WTC11 (cell line): ENCODE results near the gene SREBF2. TPM values are rescaled to one million over a fixed set of nuclear protein-coding genes. Genes with fewer than 3 reads are reported as not detected.

Experiments
- ATAC-seq: fragments of 200-7000 bp; cut with Tn5 transposase; 2 replicates; pipeline ENCODE4 v1.10.0; 2021; ENCODE audit warnings: mild to moderate bottlenecking, moderate library complexity
- CTCF ChIA-PET: fragments of 300-600 bp; sonication (Branson Sonifier 250); formaldehyde crosslinking; loops from one replicate; lab custom pipeline; 2021; ENCODE audit warnings: antibody characterized with exemption; lab: Charles Lee
- POLR2A ChIA-PET: fragments of 350-600 bp; sonication (Branson Sonifier 250); formaldehyde crosslinking; loops from one replicate; lab custom pipeline; 2021; ENCODE audit warnings: antibody characterized with exemption; lab: Charles Lee
- DNase-seq: peaks from one replicate; pipeline ENCODE4 v3.0.0; 2021; ENCODE audit warnings: low spot score
- H3K27ac Mint-ChIP-seq: 2 replicates; pipeline ENCODE4 v1.8.0; 2021; ENCODE audit warnings: mixed read lengths
- H3K27me3 Mint-ChIP-seq: 2 replicates; pipeline ENCODE4 v1.8.0; 2021; ENCODE audit warnings: low read depth, mild to moderate bottlenecking, moderate library complexity, mixed read lengths
- H3K36me3 Mint-ChIP-seq: 2 replicates; pipeline ENCODE4 v1.8.0; 2021; ENCODE audit warnings: mixed read lengths
- H3K4me1 Mint-ChIP-seq: 2 replicates; pipeline ENCODE4 v1.8.0; 2022; ENCODE audit warnings: mixed read lengths
- H3K4me3 Mint-ChIP-seq: 2 replicates; pipeline ENCODE4 v1.8.0; 2021; ENCODE audit warnings: mild to moderate bottlenecking, moderate library complexity, mixed read lengths
- H3K9me3 Mint-ChIP-seq: 2 replicates; pipeline ENCODE4 v1.8.0; 2021; ENCODE audit warnings: mixed read lengths
- AR ChIP-seq: fragments of 250-450 bp; sonication (Bioruptor Pico); IDR thresholded peaks from 2 replicates; pipeline ENCODE4 v1.9.0; 2021; ENCODE audit warnings: mild to moderate bottlenecking
- ATF2 ChIP-seq: sonication (generic); formaldehyde crosslinking; IDR thresholded peaks from 2 replicates; pipeline ENCODE4 v1.8.1; 2022; ENCODE audit warnings: low read depth, missing genetic modification reagents, borderline replicate concordance
- ATF6 ChIP-seq: sonication (generic); formaldehyde crosslinking; IDR thresholded peaks from 2 replicates; pipeline ENCODE4 v1.8.1; 2023; ENCODE audit warnings: mild to moderate bottlenecking, missing genetic modification reagents
- CBFB ChIP-seq: sonication (generic); formaldehyde crosslinking; IDR thresholded peaks from 2 replicates; pipeline ENCODE4 v1.8.1; 2022; ENCODE audit warnings: mild to moderate bottlenecking, low read depth, missing genetic modification reagents
- CTCF ChIP-seq: fragments of 200-600 bp; IDR thresholded peaks from 2 replicates; pipeline ENCODE4 v1.8.0; 2022; ENCODE audit warnings: antibody characterized with exemption
- E2F4 ChIP-seq: sonication (generic); formaldehyde crosslinking; IDR thresholded peaks from 2 replicates; pipeline ENCODE4 v1.8.1; 2022; ENCODE audit warnings: low read depth, mild to moderate bottlenecking, moderate library complexity, missing genetic modification reagents, borderline replicate concordance
- ELF4 ChIP-seq: sonication (generic); formaldehyde crosslinking; IDR thresholded peaks from 2 replicates; pipeline ENCODE4 v1.8.1; 2022; ENCODE audit warnings: low read depth, mild to moderate bottlenecking, moderate library complexity, missing genetic modification reagents
- FOXJ3 ChIP-seq: sonication (generic); formaldehyde crosslinking; IDR thresholded peaks from 2 replicates; pipeline ENCODE4 v1.9.0; 2021; ENCODE audit warnings: missing genetic modification reagents, mild to moderate bottlenecking, borderline replicate concordance
- FOXP1 ChIP-seq: sonication (generic); formaldehyde crosslinking; IDR thresholded peaks from 2 replicates; pipeline ENCODE4 v1.8.0; 2022; ENCODE audit warnings: missing genetic modification reagents, mild to moderate bottlenecking, moderate library complexity, borderline replicate concordance
- FOXP4 ChIP-seq: sonication (generic); formaldehyde crosslinking; IDR thresholded peaks from 2 replicates; pipeline ENCODE4 v1.8.0; 2022; ENCODE audit warnings: mild to moderate bottlenecking, missing genetic modification reagents
- JAZF1 ChIP-seq: fragments of 250-450 bp; sonication (Bioruptor Pico); IDR thresholded peaks from 2 replicates; pipeline ENCODE4 v1.9.0; 2021; ENCODE audit warnings: moderate library complexity, mild to moderate bottlenecking, inconsistent platforms
- MXD4 ChIP-seq: fragments of 250-450 bp; sonication (Bioruptor Pico); IDR thresholded peaks from 2 replicates; pipeline ENCODE4 v1.8.0; 2021; ENCODE audit warnings: mild to moderate bottlenecking, moderate library complexity, borderline replicate concordance
- PRRX2 ChIP-seq: fragments of 250-450 bp; sonication (Bioruptor Pico); IDR thresholded peaks from 2 replicates; pipeline ENCODE4 v1.8.0; 2021; ENCODE audit warnings: mild to moderate bottlenecking
- RORB ChIP-seq: fragments of 250-450 bp; sonication (Bioruptor Pico); IDR thresholded peaks from 2 replicates; pipeline ENCODE4 v1.9.0; 2021; ENCODE audit warnings: mild to moderate bottlenecking
- ZBTB43 ChIP-seq: sonication (generic); formaldehyde crosslinking; IDR thresholded peaks from 2 replicates; pipeline ENCODE4 v1.8.1; 2023; ENCODE audit warnings: mild to moderate bottlenecking, missing genetic modification reagents
- ZMAT4 ChIP-seq: fragments of 250-450 bp; sonication (Bioruptor Pico); IDR thresholded peaks from 2 replicates; pipeline ENCODE4 v1.9.0; 2021; ENCODE audit warnings: mild to moderate bottlenecking
- ZNF121 ChIP-seq: sonication (generic); formaldehyde crosslinking; IDR thresholded peaks from 2 replicates; pipeline ENCODE4 v1.8.0; 2023; ENCODE audit warnings: missing genetic modification reagents
- ZNF138 ChIP-seq: sonication (generic); formaldehyde crosslinking; conservative IDR thresholded peaks from 2 replicates; pipeline ENCODE4 v1.8.1; 2022; ENCODE audit warnings: mild to moderate bottlenecking, moderate library complexity, missing genetic modification reagents
- ZNF219 ChIP-seq: sonication (generic); formaldehyde crosslinking; IDR thresholded peaks from 2 replicates; pipeline ENCODE4 v1.8.0; 2023; ENCODE audit warnings: missing genetic modification reagents, mild to moderate bottlenecking, borderline replicate concordance
- ZNF396 ChIP-seq: fragments of 250-450 bp; sonication (Bioruptor Pico); IDR thresholded peaks from 2 replicates; pipeline ENCODE4 v1.8.0; 2021; ENCODE audit warnings: mild to moderate bottlenecking, moderate library complexity, borderline replicate concordance
- total RNA-seq: library from RNA; stranded (reverse); gene quantifications from 3 replicates; pipeline ENCODE4 v1.2.3, GENCODE V29; 2021

The SREBF2 gene
- total RNA-seq, 1 experiment from 2014 or later: 151 TPM

- ChIA-PET POLR2A (interaction anchor here (0.6 to 1.2 kb wide), 5 partner anchors 15 to 250 kb away, joined by 3 to 6 read pairs (median 3); no protein-coding TSS in a partner anchor), CTCF (interaction anchor here (0.7 to 2.8 kb wide), 20 partner anchors 10 to 496 kb away, joined by 3 to 35 read pairs (median 8); partner anchors contain the start of genes NDUFA6, SREBF2 and TNFRSF13C)
- no peak for TF ChIP-seq ELF4
- TF ChIP-seq FOXP4 (CRISPR knock-in tag): no peak
- TF ChIP-seq ZNF121 (CRISPR knock-in tag): peak; percentile 87; the same call in 1 of the 2 replicates
- no peak for TF ChIP-seq ZNF138 (CRISPR knock-in tag)
- TF ChIP-seq ZMAT4 (CRISPR knock-in tag): no peak
- no peak for TF ChIP-seq PRRX2 (CRISPR knock-in tag)
- no peak for TF ChIP-seq FOXP1 (CRISPR knock-in tag)
- no peak for TF ChIP-seq RORB (CRISPR knock-in tag)
- Mint-ChIP-seq H3K9me3 (no peaks in the 10 kb centered on the region), H3K27me3 (peaks cover 4% of the 10 kb centered on the region; the same call in 1 of the 2 replicates), H3K27ac (no peak overlapping the region), H3K4me3 (peak overlapping the region; percentile 73), H3K4me1 (peaks cover 47% of the 10 kb centered on the region), H3K36me3 (peaks cover 28% of the 10 kb centered on the region)
- ATAC-seq (no peak), DNase-seq (no peak)
Measured at GRCh38 chr22:41947424-41948080, 114.6 kb downstream of the SREBF2 start.

- Mint-ChIP-seq H3K27me3 (peaks cover 4% of the 10 kb centered on the region; the same call in 1 of the 2 replicates), H3K9me3 (no peaks in the 10 kb centered on the region), H3K36me3 (peaks cover 23% of the 10 kb centered on the region), H3K4me1 (peaks cover 47% of the 10 kb centered on the region), H3K4me3 (no peak overlapping the region; the same call in 1 of the 2 replicates), H3K27ac (no peak overlapping the region)
- ChIA-PET POLR2A (interaction anchor here (0.6 kb wide), 1 partner anchor 164 kb away, joined by 3 read pairs; no protein-coding TSS in a partner anchor), CTCF (interaction anchor here (0.7 to 2.8 kb wide), 4 partner anchors 10 to 169 kb away, joined by 3 to 35 read pairs (median 5); no protein-coding TSS in a partner anchor)
- DNase-seq (no peak), ATAC-seq (no peak)
- TF ChIP-seq CTCF (no peak), FOXJ3 (CRISPR knock-in tag) (no peak), ATF6 (CRISPR knock-in tag) (no peak), E2F4 (CRISPR knock-in tag) (no peak), PRRX2 (CRISPR knock-in tag) (no peak), JAZF1 (no peak), AR (CRISPR knock-in tag) (no peak), CBFB (CRISPR knock-in tag) (no peak), ZNF121 (CRISPR knock-in tag) (no peak), ATF2 (CRISPR knock-in tag) (no peak), ZBTB43 (no peak), ZNF219 (CRISPR knock-in tag) (no peak), MXD4 (no peak), ZNF396 (CRISPR knock-in tag) (no peak)
Measured at GRCh38 chr22:41948142-41948541, 115.2 kb downstream of the SREBF2 start.
